ELR (cell line): ENCODE results near the gene WDR70.

Experiments
- DNase-seq: peaks from one replicate; pipeline ENCODE4 v3.0.0-alpha.2; 2015; ENCODE audit warnings: low read depth

The WDR70 gene

GRCh38 chr5:37801521-37801920 lies 422.4 kb downstream of the WDR70 start:
- DNase-seq: no peak
